Kidney (tissue), 14 donors: Measurements from ENCODE around the gene USH1G. TPM values are rescaled to one million over a fixed set of nuclear protein-coding genes. Genes with fewer than 3 reads are reported as not detected.

Source experiments
- DNase-seq, 5 donors: peaks; one replicate each; pipeline ENCODE4 v3.0.0-alpha.2; 2013 to 2020
- FAIRE-seq: peaks from 2 replicates; lab custom pipeline; 2012; peaks lifted over from hg19 to GRCh38; lab: Jason Lieb, UNC
- H3K27ac ChIP-seq, 2 donors: one replicate each; pipeline ENCODE4 v1.7.0; 2013; ENCODE audit warnings: low read depth in 2 of 2, low read length in 2 of 2, inconsistent platforms in 1 of 2
- H3K27me3 ChIP-seq: one replicate; pipeline ENCODE4 v1.7.1; 2013; ENCODE audit warnings: low read length, inconsistent platforms; ENCODE audit not compliant: control insufficient read depth, insufficient read depth
- H3K36me3 ChIP-seq, 3 donors: one replicate each; pipeline versions ENCODE4 v1.7.0 to v1.7.1; 2013; ENCODE audit warnings: low read length in 3 of 3, control low read depth in 1 of 3, inconsistent platforms in 1 of 3; ENCODE audit not compliant: insufficient read depth in 3 of 3, control insufficient read depth in 2 of 3
- H3K4me1 ChIP-seq, 3 donors: one replicate each; pipeline versions ENCODE4 v1.7.0 to v1.7.1; 2013; ENCODE audit warnings: low read length in 3 of 3, inconsistent platforms in 1 of 3, low read depth in 1 of 3; ENCODE audit not compliant: control insufficient read depth in 2 of 3, insufficient read depth in 2 of 3
- H3K4me3 ChIP-seq, 3 donors: one replicate each; pipeline versions ENCODE4 v1.7.0 to v1.8.1; 2013; ENCODE audit warnings: low read length in 3 of 3, control low read depth in 1 of 3, inconsistent platforms in 1 of 3
- H3K9ac ChIP-seq, 3 donors: one replicate each; pipeline versions ENCODE4 v1.7.0 to v1.7.1; 2013; ENCODE audit warnings: low read length in 3 of 3, control low read depth in 1 of 3, inconsistent platforms in 1 of 3
- H3K9me3 ChIP-seq, 3 donors: one replicate each; pipeline versions ENCODE4 v1.7.0 to v1.7.1; 2013; ENCODE audit warnings: low read length in 3 of 3, control low read depth in 1 of 3, inconsistent platforms in 1 of 3; ENCODE audit not compliant: control insufficient read depth in 2 of 3, insufficient read depth in 1 of 3
- intact Hi-C: fragments of 100-400 bp; cut with DNase I; formaldehyde crosslinking; loops from one replicate; pipeline ENCODE4 v1.11.1; 2022
- polyA plus RNA-seq: library from polyadenylated mRNA; stranded (reverse); fragments of 350-450 nt; fragmentation: Illumina TruSeq; extraction: RNeasy Lipid Tissue Mini Kit (QIAGEN cat#74804); gene quantifications from one replicate; pipeline ENCODE4 v1.2.3, GENCODE V29; 2014; ENCODE audit warnings: low read depth, low replicate concordance; ENCODE audit not compliant: insufficient read depth
- total RNA-seq: library from RNA; stranded (reverse); fragmentation: NEBNext Ultra II Directional; extraction: Animal tissue kit (Norgen Biotek cat#: 25700); gene quantifications from one replicate; pipeline ENCODE4 v1.2.1, GENCODE V29; 2021
- TF ChIP-seq, protein P1 (sequence below): IDR thresholded peaks from 3 replicates; pipeline ENCODE4 v1.5.1; 2012; ENCODE audit warnings: mild to moderate bottlenecking, moderate library complexity, borderline replicate concordance; ENCODE audit not compliant: insufficient read depth; ENCODE audit errors: extremely low read depth
- donor health status: control.
- donor health status: control.
- donor health status: control.
- donor health status: control.
- donor health status: control.
- donor health status: DM: yes; HTN: yes; CAD: no.
- donor health status: Normal renal cell carcinoma (clear cell type).

Gene USH1G
- total and polyA plus RNA-seq, 2 donors from 2014 or later: 0.17 to 0.22 TPM

DNA sequence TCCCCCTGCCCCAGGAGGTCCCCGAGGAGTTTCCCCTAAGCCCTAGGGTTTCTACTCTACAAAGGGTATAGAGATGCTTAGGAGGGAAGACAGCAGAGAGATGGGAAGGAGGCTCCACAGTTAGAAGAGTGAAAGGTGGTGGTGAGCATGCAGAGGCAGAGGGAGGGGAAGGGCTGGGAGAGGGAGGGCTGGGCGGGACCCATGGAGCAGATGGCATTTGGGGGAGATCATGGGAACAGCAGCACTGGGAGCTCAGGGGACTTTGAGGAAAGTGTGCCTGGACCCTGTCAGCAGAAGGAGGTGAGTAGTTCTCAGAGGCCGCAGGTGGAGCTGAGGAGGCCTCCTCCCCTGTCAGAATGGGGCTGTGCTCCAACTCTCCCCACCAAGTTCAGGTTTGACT is 12.0 kb upstream of the USH1G start:
- no peaks in the 10 kb centered on the region for H3K4me1 ChIP-seq
- H3K36me3 ChIP-seq: no peaks in the 10 kb centered on the region
- FAIRE-seq (no peak), DNase-seq (no peak)
- H3K9me3 ChIP-seq: no peaks in the 10 kb centered on the region
- intact Hi-C loops: no loop called here
- no peak overlapping the region for H3K9ac ChIP-seq
- TF ChIP-seq, protein P1, sequence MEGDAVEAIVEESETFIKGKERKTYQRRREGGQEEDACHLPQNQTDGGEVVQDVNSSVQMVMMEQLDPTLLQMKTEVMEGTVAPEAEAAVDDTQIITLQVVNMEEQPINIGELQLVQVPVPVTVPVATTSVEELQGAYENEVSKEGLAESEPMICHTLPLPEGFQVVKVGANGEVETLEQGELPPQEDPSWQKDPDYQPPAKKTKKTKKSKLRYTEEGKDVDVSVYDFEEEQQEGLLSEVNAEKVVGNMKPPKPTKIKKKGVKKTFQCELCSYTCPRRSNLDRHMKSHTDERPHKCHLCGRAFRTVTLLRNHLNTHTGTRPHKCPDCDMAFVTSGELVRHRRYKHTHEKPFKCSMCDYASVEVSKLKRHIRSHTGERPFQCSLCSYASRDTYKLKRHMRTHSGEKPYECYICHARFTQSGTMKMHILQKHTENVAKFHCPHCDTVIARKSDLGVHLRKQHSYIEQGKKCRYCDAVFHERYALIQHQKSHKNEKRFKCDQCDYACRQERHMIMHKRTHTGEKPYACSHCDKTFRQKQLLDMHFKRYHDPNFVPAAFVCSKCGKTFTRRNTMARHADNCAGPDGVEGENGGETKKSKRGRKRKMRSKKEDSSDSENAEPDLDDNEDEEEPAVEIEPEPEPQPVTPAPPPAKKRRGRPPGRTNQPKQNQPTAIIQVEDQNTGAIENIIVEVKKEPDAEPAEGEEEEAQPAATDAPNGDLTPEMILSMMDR: no peak
- H3K27me3 ChIP-seq: peaks cover 18% of the 10 kb centered on the region
- H3K27ac ChIP-seq: no peak overlapping the region
- no peak overlapping the region for H3K4me3 ChIP-seq

- Histone ChIP-seq H3K9ac (no peak overlapping the region), H3K27ac (no peak overlapping the region), H3K27me3 (peaks cover 17% of the 10 kb centered on the region), H3K9me3 (no peaks in the 10 kb centered on the region), H3K4me3 (no peak overlapping the region), H3K36me3 (no peaks in the 10 kb centered on the region), H3K4me1 (no peaks in the 10 kb centered on the region)
- intact Hi-C loops: no loop called here
- TF ChIP-seq, protein P1: no peak
- FAIRE-seq (no peak), DNase-seq (peak in 2 of 5 donors; percentile 14 to 55)
Observed at GRCh38 chr17:74930535-74931036, 7.5 kb upstream of the USH1G start.

DNA sequence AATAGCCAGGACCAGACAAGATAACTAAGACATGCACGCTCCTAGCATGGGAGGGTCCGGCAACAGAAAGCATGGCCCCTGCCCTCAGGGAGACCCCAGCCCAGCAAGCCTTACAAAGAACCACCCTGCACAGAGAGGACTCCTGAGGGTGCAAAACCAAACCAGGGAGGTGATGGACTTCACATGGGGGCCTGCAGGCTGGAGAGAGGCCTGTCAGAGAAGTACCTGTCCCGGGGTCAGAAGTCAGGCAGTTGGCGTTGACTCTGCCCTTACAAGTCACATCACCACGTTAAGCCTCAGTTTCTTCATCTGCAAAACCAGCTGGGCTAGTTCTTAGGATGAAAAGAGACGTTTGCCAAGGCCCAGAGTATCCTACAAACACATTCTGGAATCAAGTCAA is 5.7 kb upstream of the USH1G start:
- Histone ChIP-seq H3K9me3 (no peaks in the 10 kb centered on the region), H3K27me3 (peaks cover 26% of the 10 kb centered on the region)

More for the DNA sequence above, 5.7 kb upstream of the USH1G start:
- H3K4me3 ChIP-seq: no peak overlapping the region
- peak in 1 of 5 donors; percentile 43 for DNase-seq
- H3K9ac ChIP-seq: no peak overlapping the region
- TF ChIP-seq, protein P1: no peak
- H3K27ac ChIP-seq: no peak overlapping the region
- FAIRE-seq: no peak
- peaks cover 0 to 5% (median 0%) of the 10 kb centered on the region in 3 donors for H3K4me1 ChIP-seq
- intact Hi-C loops: no loop called here
- H3K36me3 ChIP-seq: no peaks in the 10 kb centered on the region
